ENCODE data around the gene FHIT. TPM values are rescaled to one million over a fixed set of nuclear protein-coding genes. Genes with fewer than 3 reads are reported as not detected.

Gene FHIT
- total RNA-seq, 2 donors from 2014 or later = 10.4 to 15.8 TPM

GRCh38 chr3:61237858-61238257, 13.4 kb downstream of the FHIT start:
- intact Hi-C loops (cut with DNase I) = no loop called here
- Histone ChIP-seq H3K4me1 (peaks cover 9% of the 10 kb centered on the region), H3K27ac (no peak overlapping the region), H3K27me3 (no peaks in the 10 kb centered on the region), H3K9me3 (no peaks in the 10 kb centered on the region), H3K36me3 (replicated peaks in 1 of 2; ENCODE audit: insufficient read depth in 1 of 2, low read depth in 2 of 2) (no peaks in the 10 kb centered on the region), H3K4me3 (no peak overlapping the region)
- ATAC-seq = no peak
- DNase-seq = no peak
- 46 to 73% methylated on average over 1 of the region's 1 CpG for WGBS, 2 donors
- TF ChIP-seq CTCF (IDR thresholded peaks at IDR 0.05) (no peak), POLR2A (IDR thresholded peaks at IDR 0.05) (no peak)

- intact Hi-C loops (cut with DNase I) = no loop called here
- Histone ChIP-seq H3K4me1 (peaks cover 9% of the 10 kb centered on the region), H3K9me3 (no peaks in the 10 kb centered on the region), H3K36me3 (replicated peaks in 1 of 2; ENCODE audit: insufficient read depth in 1 of 2, low read depth in 2 of 2) (no peaks in the 10 kb centered on the region), H3K27ac (no peak overlapping the region), H3K27me3 (no peaks in the 10 kb centered on the region), H3K4me3 (no peak overlapping the region)
- no peak for DNase-seq
- no peak for ATAC-seq
- TF ChIP-seq POLR2A (IDR thresholded peaks at IDR 0.05) = no peak
- no peak for TF ChIP-seq CTCF (IDR thresholded peaks at IDR 0.05)
Measured at GRCh38 chr3:61236556-61236955, 14.7 kb downstream of the FHIT start.

GRCh38 chr3:61233746-61234145, 17.5 kb downstream of the FHIT start:
- Histone ChIP-seq H3K9me3 (no peaks in the 10 kb centered on the region), H3K4me1 (peaks cover 9% of the 10 kb centered on the region), H3K27ac (no peak overlapping the region), H3K36me3 (replicated peaks in 1 of 2; ENCODE audit: insufficient read depth in 1 of 2, low read depth in 2 of 2) (no peaks in the 10 kb centered on the region), H3K4me3 (no peak overlapping the region), H3K27me3 (no peaks in the 10 kb centered on the region)
- DNase-seq (no peak), ATAC-seq (no peak)
- TF ChIP-seq POLR2A (IDR thresholded peaks at IDR 0.05) (no peak), CTCF (IDR thresholded peaks at IDR 0.05) (no peak)
- intact Hi-C loops (cut with DNase I) = no loop called here

GRCh38 chr3:61231693-61232092, 19.6 kb downstream of the FHIT start:
- Histone ChIP-seq H3K4me1 (peaks cover 17% of the 10 kb centered on the region), H3K4me3 (no peak overlapping the region), H3K27me3 (no peaks in the 10 kb centered on the region), H3K27ac (no peak overlapping the region), H3K9me3 (no peaks in the 10 kb centered on the region), H3K36me3 (replicated peaks in 1 of 2; ENCODE audit: insufficient read depth in 1 of 2, low read depth in 2 of 2) (no peaks in the 10 kb centered on the region)
- intact Hi-C loops (cut with DNase I) = no loop called here
- TF ChIP-seq POLR2A (IDR thresholded peaks at IDR 0.05) (no peak), CTCF (IDR thresholded peaks at IDR 0.05) (no peak)
- ATAC-seq = no peak
- DNase-seq = no peak

GRCh38 chr3:61227799-61228198, 23.5 kb downstream of the FHIT start:
- H3K9me3 ChIP-seq = no peaks in the 10 kb centered on the region
- H3K27me3 ChIP-seq = no peaks in the 10 kb centered on the region
- H3K27ac ChIP-seq = no peak overlapping the region
- TF ChIP-seq CTCF (IDR thresholded peaks at IDR 0.05) (no peak), POLR2A (IDR thresholded peaks at IDR 0.05) (no peak)
- intact Hi-C loops (cut with DNase I) = no loop called here
- H3K36me3 ChIP-seq (replicated peaks in 1 of 2; ENCODE audit: insufficient read depth in 1 of 2, low read depth in 2 of 2) = no peaks in the 10 kb centered on the region
- no peak overlapping the region for H3K4me3 ChIP-seq
- H3K4me1 ChIP-seq = peaks cover 8% of the 10 kb centered on the region
- WGBS, 2 donors = 45 to 57% methylated on average over 2 of the region's 2 CpGs
- ATAC-seq = no peak
- no peak for DNase-seq
